Thyroid gland (tissue), 4 donors: ENCODE measurements around the gene TCEAL4. TPM values are rescaled to one million over a fixed set of nuclear protein-coding genes. Genes with fewer than 3 reads are reported as not detected.
A peak's percentile ranks its signal among the peaks of the same experiment; 100 is the strongest.

Experiments used
- DNase-seq, 2 donors: peaks; one replicate each; pipeline ENCODE4 v3.0.0-alpha.2; 2019
- H3K27ac ChIP-seq, 3 donors: fragments of 200-600 bp; sonication (generic); 1 replicate in 2 of 3; 2 replicates in 1 of 3; pipeline ENCODE4 v1.5.1; 2016 to 2019; ENCODE audit warnings: mild to moderate bottlenecking in 1 of 3, moderate library complexity in 1 of 3
- H3K27me3 ChIP-seq: fragments of 200-600 bp; sonication (generic); one replicate; pipeline ENCODE4 v1.5.1; 2019
- H3K36me3 ChIP-seq, 2 donors: fragments of 200-600 bp; sonication (generic); one replicate each; pipeline ENCODE4 v1.5.1; 2016 to 2019
- H3K4me1 ChIP-seq, 2 donors: fragments of 200-600 bp; sonication (generic); one replicate each; pipeline ENCODE4 v1.5.1; 2017 to 2019
- H3K4me3 ChIP-seq, 3 donors: fragments of 200-600 bp; sonication (generic); replicated peaks in 1 of 3; 1 replicate in 2 of 3; 2 replicates in 1 of 3; pipeline ENCODE4 v1.5.1; 2016; ENCODE audit warnings: mild to moderate bottlenecking in 1 of 3
- H3K9me3 ChIP-seq: fragments of 200-600 bp; sonication (generic); one replicate; pipeline ENCODE4 v1.5.1; 2017
- POLR2A ChIP-seq, 2 donors: fragments of 450-650 bp; IDR thresholded peaks; one replicate each; pipeline ENCODE4 v1.6.1; 2017; ENCODE audit warnings: antibody characterized with exemption in 2 of 2, mild to moderate bottlenecking in 2 of 2, moderate library complexity in 1 of 2
- WGBS, 2 donors: methylation state at CpG; one replicate each; pipeline ENCODE4 v1.1.5; 2017; 5-methylcytosine and 5-hydroxymethylcytosine counted together
- intact Hi-C: fragments of 100-400 bp; cut with DNase I; formaldehyde crosslinking; loops from one replicate; pipeline ENCODE4 v1.15.1; 2023
- total RNA-seq, 4 donors: library from RNA; depleted of rRNA; stranded (reverse); fragments of >200 nt; gene quantifications; one replicate each; pipeline ENCODE4 v1.2.3, GENCODE V29; 2016
- TF ChIP-seq, protein P1 (sequence below), 6 experiments: fragments of 200-600 bp in 3 of 6; fragments of 450-650 bp in 3 of 6; sonication (generic) in 3 of 6; IDR thresholded peaks; one replicate each; pipeline ENCODE4 v1.5.1; 2016 to 2019; ENCODE audit warnings: antibody characterized with exemption in 6 of 6, mild to moderate bottlenecking in 2 of 6, inconsistent platforms in 1 of 6, moderate library complexity in 1 of 6

TCEAL4 gene
- total RNA-seq, 4 donors from 2014 or later, result 72.0 to 91.8 (median 79.8) TPM

DNA sequence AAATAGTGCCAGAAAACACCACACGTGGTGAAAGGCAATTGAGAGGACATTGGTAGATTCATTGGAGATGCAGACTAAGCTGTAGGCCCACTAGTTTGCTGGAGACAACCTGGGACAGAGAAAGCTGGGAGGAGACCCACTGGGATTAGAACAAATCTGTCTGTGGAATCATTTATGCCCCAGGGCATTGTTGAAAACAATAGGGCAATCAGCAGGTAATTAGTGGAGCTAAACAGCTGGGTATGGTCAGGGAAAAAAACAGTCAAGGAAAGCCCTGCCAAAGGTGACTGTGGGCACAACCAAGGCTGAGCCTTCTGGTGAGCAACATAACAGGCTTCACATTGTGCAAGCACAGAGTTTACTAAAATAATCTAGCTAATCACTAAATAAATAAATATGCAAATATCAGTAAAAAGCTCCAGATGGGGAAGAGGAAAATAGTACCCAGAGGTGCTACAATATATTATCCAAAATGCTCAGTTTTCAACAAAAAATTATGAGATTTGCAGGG, 31.4 kb downstream of the TCEAL4 start:
- no peak for DNase-seq
- WGBS, 2 donors, result 29 to 50% methylated on average over 1 of the region's 1 CpG
- no peak overlapping the region for H3K4me3 ChIP-seq
- no peak overlapping the region for H3K27ac ChIP-seq
- H3K27me3 ChIP-seq, result no peaks in the 10 kb centered on the region
- TF ChIP-seq, protein P1, sequence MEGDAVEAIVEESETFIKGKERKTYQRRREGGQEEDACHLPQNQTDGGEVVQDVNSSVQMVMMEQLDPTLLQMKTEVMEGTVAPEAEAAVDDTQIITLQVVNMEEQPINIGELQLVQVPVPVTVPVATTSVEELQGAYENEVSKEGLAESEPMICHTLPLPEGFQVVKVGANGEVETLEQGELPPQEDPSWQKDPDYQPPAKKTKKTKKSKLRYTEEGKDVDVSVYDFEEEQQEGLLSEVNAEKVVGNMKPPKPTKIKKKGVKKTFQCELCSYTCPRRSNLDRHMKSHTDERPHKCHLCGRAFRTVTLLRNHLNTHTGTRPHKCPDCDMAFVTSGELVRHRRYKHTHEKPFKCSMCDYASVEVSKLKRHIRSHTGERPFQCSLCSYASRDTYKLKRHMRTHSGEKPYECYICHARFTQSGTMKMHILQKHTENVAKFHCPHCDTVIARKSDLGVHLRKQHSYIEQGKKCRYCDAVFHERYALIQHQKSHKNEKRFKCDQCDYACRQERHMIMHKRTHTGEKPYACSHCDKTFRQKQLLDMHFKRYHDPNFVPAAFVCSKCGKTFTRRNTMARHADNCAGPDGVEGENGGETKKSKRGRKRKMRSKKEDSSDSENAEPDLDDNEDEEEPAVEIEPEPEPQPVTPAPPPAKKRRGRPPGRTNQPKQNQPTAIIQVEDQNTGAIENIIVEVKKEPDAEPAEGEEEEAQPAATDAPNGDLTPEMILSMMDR (IDR thresholded peaks at IDR 0.05), result no peak
- no peak for TF ChIP-seq POLR2A (IDR thresholded peaks at IDR 0.05)
- no peaks in the 10 kb centered on the region for H3K4me1 ChIP-seq
- H3K36me3 ChIP-seq, result no peaks in the 10 kb centered on the region
- H3K9me3 ChIP-seq, result no peaks in the 10 kb centered on the region
- intact Hi-C loops, result no loop called here

DNA sequence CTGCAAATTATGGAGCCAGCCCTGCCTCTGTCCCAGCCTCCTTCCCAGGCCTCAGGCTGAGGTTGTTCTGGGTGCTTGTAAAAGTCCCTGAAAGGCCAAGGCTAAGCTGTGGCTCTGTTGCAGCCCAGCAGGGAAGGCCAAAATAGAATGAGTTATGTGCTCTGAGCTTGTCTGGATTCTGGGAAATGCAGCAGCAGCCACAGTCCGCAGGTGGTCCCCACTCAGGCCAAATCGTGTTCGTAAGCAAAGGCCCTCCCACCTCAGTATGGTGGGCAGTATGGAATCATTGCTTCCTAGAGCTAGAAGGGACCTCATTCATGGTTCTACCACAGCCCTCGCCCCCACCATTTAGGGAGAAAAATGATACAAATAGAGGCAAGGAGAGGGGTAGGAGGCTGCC, 38.8 kb downstream of the TCEAL4 start:
- 70 to 100% methylated on average over 1 to 3 of the region's 4 CpGs for WGBS, 2 donors
- H3K4me1 ChIP-seq, result no peaks in the 10 kb centered on the region
- TF ChIP-seq POLR2A (IDR thresholded peaks at IDR 0.05), result no peak
- TF ChIP-seq, protein P1 (IDR thresholded peaks at IDR 0.05), result no peak
- no peak for DNase-seq
- peak overlapping the region in 2 of 3 donors; percentile 41 to 51 for H3K27ac ChIP-seq
- H3K36me3 ChIP-seq, result no peaks in the 10 kb centered on the region
- H3K9me3 ChIP-seq, result no peaks in the 10 kb centered on the region
- H3K4me3 ChIP-seq, result no peak overlapping the region
- intact Hi-C loops, result no loop called here
- H3K27me3 ChIP-seq, result no peaks in the 10 kb centered on the region

DNA sequence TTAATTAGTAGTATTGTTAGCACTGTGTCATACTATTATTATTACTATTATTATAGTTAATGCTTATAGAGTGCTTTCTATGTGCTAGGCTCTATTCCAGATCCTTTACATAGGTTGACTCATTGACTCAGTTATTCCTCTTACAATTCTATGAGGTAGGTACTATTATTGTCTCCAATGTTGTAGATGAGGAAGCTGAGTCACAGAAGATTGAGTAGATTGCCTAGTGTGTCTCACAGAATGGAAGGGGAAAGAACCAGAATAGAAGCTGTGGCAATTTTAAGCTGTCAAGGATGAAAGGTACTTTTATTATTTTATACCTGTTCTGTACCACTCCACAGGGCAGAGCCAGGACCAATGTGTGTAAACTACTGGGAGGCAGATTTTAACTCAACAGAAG, 41.5 kb downstream of the TCEAL4 start:
- peak overlapping the region in 1 of 3 donors; percentile 2 for H3K27ac ChIP-seq
- TF ChIP-seq, protein P1 (IDR thresholded peaks at IDR 0.05), result no peak
- TF ChIP-seq POLR2A (IDR thresholded peaks at IDR 0.05), result no peak
- no peaks in the 10 kb centered on the region for H3K27me3 ChIP-seq
- H3K4me3 ChIP-seq, result no peak overlapping the region
- H3K9me3 ChIP-seq, result no peaks in the 10 kb centered on the region
- no peak for DNase-seq
- H3K36me3 ChIP-seq, result no peaks in the 10 kb centered on the region
- intact Hi-C loops, result no loop called here
- peaks cover 0 to 3% of the 10 kb centered on the region in 2 donors for H3K4me1 ChIP-seq

DNA sequence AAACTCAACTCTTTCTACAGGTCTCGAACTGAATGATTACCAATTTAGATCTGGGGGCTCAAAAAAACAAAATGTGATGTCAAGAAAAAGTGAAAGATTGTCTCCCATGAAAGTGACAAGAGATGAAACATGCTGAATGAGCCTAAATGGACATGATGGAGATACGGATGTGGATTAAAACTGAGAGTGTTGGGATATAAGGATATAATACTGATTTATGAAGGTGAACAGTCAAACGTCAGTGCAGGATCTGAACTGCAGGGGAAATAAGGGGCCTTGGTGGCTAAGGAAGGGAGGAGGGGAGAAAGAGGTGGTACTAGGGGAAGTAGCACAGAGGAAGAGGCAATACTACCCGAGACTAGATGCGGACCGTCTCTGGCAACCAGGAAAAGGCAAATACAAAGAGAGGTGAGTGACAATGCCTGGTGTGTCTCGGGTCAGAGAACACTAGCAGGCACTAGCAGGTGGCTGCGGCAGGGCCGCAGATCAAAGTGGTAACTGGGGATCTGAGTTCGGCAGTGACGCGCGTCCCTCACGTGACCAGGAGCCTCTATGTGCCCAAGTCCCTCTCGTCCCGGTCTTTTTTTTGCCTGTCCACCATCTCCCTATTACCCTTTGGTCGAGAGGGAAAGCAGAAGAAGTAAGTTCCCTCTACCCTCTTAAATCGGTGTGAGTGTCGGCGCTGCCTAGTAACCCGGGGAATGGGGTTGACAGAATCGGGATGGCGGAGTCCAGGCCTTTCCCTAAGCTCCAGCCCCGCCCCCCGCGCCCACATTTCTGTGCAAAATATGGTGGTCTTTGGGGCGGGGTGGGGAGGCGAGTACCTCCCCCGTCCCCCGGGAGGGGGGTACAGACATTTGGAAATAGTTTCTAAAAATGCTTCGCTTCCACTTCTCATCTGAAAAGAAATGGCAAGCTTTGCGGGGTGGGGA, 43.3 kb downstream of the TCEAL4 start, which contains the start of gene TCEAL1:
TCEAL1 (plus strand) TSS at position 590 of the 932 bp plus-strand sequence. CDS start 942 bp downstream, outside the sequence.
- H3K27ac ChIP-seq, result peak within 1 kb of the TSS; percentile 92 to 98 (median 95)
- H3K4me1 ChIP-seq, result peaks cover 0 to 3% of the 10 kb centered on the region in 2 donors
- DNase-seq, result peak; percentile 64 to 68
- H3K4me3 ChIP-seq, result peak within 1 kb of the TSS in 2 of 3 donors; percentile 19 to 50
- H3K9me3 ChIP-seq, result no peaks in the 10 kb centered on the region
- intact Hi-C loops, result no loop called here
- no peaks in the 10 kb centered on the region for H3K36me3 ChIP-seq
- peak in 1 of 2 donors; percentile 48 for TF ChIP-seq POLR2A (IDR thresholded peaks at IDR 0.05)
- TF ChIP-seq, protein P1 (IDR thresholded peaks at IDR 0.05), result no peak
- H3K27me3 ChIP-seq, result no peaks in the 10 kb centered on the region
- 3 to 4% methylated on average over 23 to 30 of the region's 32 CpGs for WGBS, 2 donors
